IPS-15b (cell line): ENCODE data around the gene NDOR1.

Experiments
- H3K27me3 ChIP-seq: one replicate; pipeline ENCODE4 v1.6.1; 2013; ENCODE audit warnings: low read length; ENCODE audit not compliant: control insufficient read depth, insufficient read depth
- H3K36me3 ChIP-seq: one replicate; pipeline ENCODE4 v1.6.1; 2013; ENCODE audit warnings: low read length; ENCODE audit not compliant: control insufficient read depth, insufficient read depth
- H3K4me1 ChIP-seq: one replicate; pipeline ENCODE4 v1.6.1; 2013; ENCODE audit warnings: mild to moderate bottlenecking, low read length; ENCODE audit not compliant: control insufficient read depth, insufficient read depth
- H3K4me3 ChIP-seq: one replicate; pipeline ENCODE4 v1.5.1; 2013; ENCODE audit warnings: low read depth, low read length
- H3K9ac ChIP-seq: one replicate; pipeline ENCODE4 v1.6.1; 2013; ENCODE audit warnings: low read depth, mild to moderate bottlenecking, low read length
- H3K9me3 ChIP-seq: one replicate; pipeline ENCODE4 v1.6.1; 2013; ENCODE audit warnings: mild to moderate bottlenecking, low read length; ENCODE audit not compliant: control insufficient read depth, insufficient read depth

The NDOR1 gene

DNA sequence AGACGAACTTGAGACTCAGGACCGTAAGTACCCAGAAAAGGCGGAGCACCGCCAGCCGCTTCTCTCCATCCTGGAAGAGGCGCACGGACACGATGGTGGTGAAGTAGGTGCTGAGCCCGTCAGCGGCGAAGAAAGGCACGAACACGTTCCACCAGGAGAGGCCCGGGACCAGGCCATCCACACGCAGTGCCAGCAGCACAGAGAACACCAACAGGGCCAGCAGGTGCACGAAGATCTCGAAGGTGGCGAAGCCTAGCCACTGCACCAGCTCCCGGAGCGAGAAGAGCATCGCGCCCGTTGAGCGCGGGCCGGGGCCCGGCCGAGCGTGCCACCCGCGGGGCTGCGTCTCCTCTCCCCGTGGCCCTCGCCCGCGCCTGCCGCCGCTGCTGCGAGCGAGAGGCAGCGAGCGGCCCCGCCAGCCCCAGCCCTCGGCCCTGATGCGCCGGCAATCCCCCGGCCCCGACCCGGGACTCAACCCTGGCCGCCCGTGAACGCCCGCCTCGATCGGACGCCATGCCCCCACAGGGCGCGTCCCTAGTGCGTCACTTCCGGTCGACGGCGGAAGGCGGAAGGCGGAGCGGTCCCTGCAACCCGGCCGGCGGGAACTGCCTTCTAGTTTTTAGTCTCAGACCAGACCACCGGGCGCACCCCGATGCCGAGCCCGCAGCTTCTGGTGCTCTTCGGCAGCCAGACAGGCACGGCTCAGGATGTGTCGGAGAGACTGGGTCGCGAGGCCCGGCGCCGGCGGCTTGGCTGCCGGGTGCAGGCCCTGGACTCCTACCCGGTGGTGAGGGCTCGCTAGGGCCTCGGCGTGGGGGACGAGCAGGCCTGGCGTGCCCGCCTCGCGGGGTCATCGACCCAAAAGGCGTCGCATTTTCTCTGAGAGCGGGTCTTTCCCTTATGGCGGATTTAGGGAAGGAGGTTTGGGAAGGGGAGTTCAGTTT lies at the start of gene NDOR1, which contains the start of gene TMEM203:
NDOR1 (plus strand) TSS at position 575 of the 944 bp plus-strand sequence; CDS start at position 653, 78 bp downstream.
TMEM203 (minus strand) TSS at position 523 of the 944 bp plus-strand sequence; CDS start at position 289, 234 bp downstream.
- H3K27me3 ChIP-seq, result no peaks in the 10 kb centered on the region
- H3K4me3 ChIP-seq, result peak within 1 kb of the TSS; percentile 98
- H3K36me3 ChIP-seq, result peaks cover 11% of the 10 kb centered on the region
- peaks cover 3% of the 10 kb centered on the region for H3K4me1 ChIP-seq
- H3K9me3 ChIP-seq, result no peaks in the 10 kb centered on the region
- H3K9ac ChIP-seq, result peak within 1 kb of the TSS; percentile 82

DNA sequence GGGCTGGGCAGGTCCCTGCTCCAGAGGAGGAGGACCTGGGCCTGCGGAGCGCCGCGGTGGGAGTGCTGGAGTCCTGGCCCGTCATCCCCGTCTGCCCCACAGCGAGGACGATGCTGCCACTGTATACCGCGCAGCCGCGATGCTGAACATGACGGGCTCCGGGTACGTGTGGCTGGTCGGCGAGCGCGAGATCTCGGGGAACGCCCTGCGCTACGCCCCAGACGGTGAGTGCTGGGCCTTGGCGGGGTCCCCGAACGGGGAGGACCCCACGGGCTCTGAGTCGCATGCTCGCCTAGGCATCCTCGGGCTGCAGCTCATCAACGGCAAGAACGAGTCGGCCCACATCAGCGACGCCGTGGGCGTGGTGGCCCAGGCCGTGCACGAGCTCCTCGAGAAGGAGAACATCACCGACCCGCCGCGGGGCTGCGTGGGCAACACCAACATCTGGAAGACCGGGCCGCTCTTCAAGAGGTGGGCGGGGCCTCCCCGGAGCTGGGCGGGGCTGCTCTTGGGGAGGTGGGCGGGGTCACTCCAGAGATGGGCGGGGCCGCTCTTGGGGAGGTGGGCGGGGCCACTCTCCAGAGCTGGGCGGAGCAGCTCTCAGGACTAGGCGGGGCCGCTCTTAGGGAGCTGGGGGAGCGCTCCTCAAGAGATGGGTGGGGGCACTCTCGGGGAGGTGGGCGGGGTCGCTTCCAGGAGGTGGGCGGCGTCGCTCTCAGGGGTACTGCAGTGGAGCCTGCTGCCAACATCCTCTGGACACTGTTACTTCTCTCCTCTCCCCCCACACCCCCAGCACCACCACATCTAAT lies 48.7 kb upstream of the NDOR1 start:
- H3K9me3 ChIP-seq, result no peaks in the 10 kb centered on the region
- no peaks in the 10 kb centered on the region for H3K4me1 ChIP-seq
- H3K27me3 ChIP-seq, result peaks cover 65% of the 10 kb centered on the region
- no peak overlapping the region for H3K9ac ChIP-seq
- no peaks in the 10 kb centered on the region for H3K36me3 ChIP-seq
- peak overlapping the region; percentile 61 for H3K4me3 ChIP-seq

DNA sequence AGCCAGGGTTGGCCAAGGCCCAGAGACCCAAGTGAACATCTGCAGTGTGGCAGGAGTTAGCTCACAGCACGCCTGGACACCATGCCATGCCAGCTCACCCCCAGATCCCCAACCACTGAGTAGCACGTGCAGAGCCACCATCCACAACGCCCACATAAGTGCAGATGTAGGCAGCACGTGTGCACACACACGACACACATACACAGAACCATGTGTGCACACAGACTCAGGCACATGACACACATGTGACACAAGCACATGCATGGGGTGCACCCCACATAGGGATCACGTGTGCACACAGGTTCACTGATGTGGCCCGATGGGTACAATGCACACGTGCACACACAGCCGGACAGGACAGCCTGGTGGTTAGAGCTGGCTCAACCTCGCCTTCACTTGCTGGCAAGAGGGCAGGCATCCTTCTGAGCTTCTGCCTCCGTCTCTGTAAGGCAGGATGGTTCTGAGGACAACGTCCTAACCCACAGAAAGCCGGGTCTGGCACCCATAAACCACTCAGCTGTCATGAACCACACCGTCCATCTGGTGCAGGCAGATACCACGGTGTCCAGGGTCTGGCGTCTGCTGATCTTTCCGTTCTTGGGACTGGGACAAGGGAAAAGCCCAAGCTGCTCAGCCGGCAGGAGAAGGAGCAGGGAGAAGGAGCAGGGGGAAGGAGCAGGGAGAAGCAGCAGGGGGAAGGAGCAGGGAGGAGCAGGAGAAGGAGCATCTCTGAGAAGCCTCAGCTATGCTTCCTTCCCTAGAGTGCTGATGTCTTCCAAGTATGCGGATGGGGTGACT lies 47.7 kb upstream of the NDOR1 start:
- Histone ChIP-seq H3K36me3 (no peaks in the 10 kb centered on the region), H3K27me3 (peaks cover 73% of the 10 kb centered on the region), H3K9me3 (no peaks in the 10 kb centered on the region), H3K9ac (no peak overlapping the region), H3K4me1 (no peaks in the 10 kb centered on the region), H3K4me3 (no peak overlapping the region)

- H3K9ac ChIP-seq, result no peak overlapping the region
- H3K27me3 ChIP-seq, result peaks cover 73% of the 10 kb centered on the region
- H3K4me1 ChIP-seq, result no peaks in the 10 kb centered on the region
- no peak overlapping the region for H3K4me3 ChIP-seq
- H3K36me3 ChIP-seq, result no peaks in the 10 kb centered on the region
- no peaks in the 10 kb centered on the region for H3K9me3 ChIP-seq
These were observed 46.9 kb upstream of the NDOR1 start for GRCh38 chr9:137158625-137159024.

DNA sequence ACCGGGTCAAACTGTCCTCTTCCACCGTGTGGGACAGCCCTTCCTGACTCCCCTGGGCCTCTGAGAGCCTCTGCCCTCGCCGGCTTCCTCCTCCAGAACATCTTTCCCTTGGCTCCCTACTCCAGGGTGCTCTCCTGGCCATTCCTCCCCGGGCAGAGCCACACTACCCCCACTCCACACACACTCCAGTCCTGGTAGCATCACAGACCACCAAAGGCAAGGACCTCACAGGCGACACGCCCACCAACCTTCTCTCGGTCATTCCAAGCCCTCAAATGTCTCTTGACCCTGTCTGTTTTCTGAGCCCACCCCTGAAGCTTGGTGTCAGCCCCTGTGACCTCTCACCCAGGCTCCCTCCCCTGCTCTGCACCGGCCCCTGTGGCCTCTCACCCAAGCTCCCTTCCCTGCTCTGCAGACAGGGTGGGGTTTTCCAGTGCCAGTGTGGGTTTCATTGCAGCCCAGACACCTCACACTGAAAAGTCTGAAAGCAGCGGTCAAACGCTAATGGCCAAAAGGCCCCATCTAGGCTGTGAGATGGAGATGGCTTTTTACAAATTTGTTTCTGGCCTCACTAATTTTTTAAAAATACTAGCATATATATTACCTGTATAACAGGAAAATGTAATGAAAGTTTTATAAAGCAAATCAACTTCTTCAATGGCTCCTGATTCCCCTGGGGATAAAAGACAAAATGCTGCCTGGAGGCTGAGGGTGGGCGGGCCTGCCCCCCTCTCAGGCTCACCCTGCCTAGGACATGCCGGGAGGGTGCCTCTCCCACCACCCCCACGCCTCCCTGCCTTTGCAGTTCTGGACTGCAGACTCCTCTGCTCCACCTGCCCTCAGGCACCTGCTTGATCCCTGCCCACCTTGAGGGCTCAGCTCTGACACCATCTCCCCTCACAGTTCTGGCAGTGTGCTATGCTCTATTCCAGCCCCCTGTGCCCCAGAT lies 46.1 kb upstream of the NDOR1 start:
- Histone ChIP-seq H3K9ac (no peak overlapping the region), H3K4me1 (no peaks in the 10 kb centered on the region), H3K4me3 (no peak overlapping the region), H3K36me3 (no peaks in the 10 kb centered on the region), H3K27me3 (peaks cover 77% of the 10 kb centered on the region), H3K9me3 (no peaks in the 10 kb centered on the region)

DNA sequence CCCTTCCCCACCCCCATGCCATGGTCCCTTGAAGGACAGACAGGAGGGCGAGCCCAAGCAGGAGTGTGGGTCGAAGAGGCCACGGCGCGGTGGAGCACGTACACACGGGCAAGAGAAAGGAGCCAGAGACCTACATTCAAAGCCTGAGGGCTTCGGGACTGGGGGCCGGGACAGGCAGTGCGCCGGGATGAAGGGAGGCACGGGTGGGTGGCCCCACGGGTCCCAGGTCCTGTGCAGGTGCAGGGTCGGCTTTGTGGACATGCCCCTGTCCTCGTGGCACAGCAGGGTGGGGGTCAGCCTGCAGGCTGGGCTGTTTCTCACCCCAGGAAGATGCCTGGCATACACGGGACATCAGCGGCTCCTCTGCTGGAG lies 45.5 kb upstream of the NDOR1 start:
- no peaks in the 10 kb centered on the region for H3K9me3 ChIP-seq
- no peak overlapping the region for H3K9ac ChIP-seq
- no peaks in the 10 kb centered on the region for H3K36me3 ChIP-seq
- H3K4me3 ChIP-seq, result no peak overlapping the region
- H3K4me1 ChIP-seq, result no peaks in the 10 kb centered on the region
- H3K27me3 ChIP-seq, result peaks cover 73% of the 10 kb centered on the region

GRCh38 chr9:137160716-137161557 lies 44.6 kb upstream of the NDOR1 start:
- Histone ChIP-seq H3K4me3 (peak overlapping the region; percentile 13), H3K9ac (no peak overlapping the region), H3K27me3 (peaks cover 64% of the 10 kb centered on the region), H3K9me3 (no peaks in the 10 kb centered on the region), H3K4me1 (no peaks in the 10 kb centered on the region), H3K36me3 (no peaks in the 10 kb centered on the region)

- no peak overlapping the region for H3K9ac ChIP-seq
- H3K9me3 ChIP-seq, result no peaks in the 10 kb centered on the region
- H3K4me3 ChIP-seq, result peak overlapping the region; percentile 48
- peaks cover 66% of the 10 kb centered on the region for H3K27me3 ChIP-seq
- no peaks in the 10 kb centered on the region for H3K36me3 ChIP-seq
- H3K4me1 ChIP-seq, result no peaks in the 10 kb centered on the region
These were observed 43.7 kb upstream of the NDOR1 start for GRCh38 chr9:137161558-137162486.

- Histone ChIP-seq H3K4me1 (no peaks in the 10 kb centered on the region), H3K27me3 (peaks cover 66% of the 10 kb centered on the region), H3K4me3 (peak overlapping the region; percentile 39), H3K9ac (no peak overlapping the region), H3K36me3 (no peaks in the 10 kb centered on the region), H3K9me3 (no peaks in the 10 kb centered on the region)
These were observed 42.8 kb upstream of the NDOR1 start for GRCh38 chr9:137162505-137163364.
